DMS 273 (cell line): Measurements from ENCODE around the gene SEC14L5.
A peak's percentile ranks its signal among the peaks of the same experiment; 100 is the strongest.

Source experiments
- DNase-seq: peaks from one replicate; lab custom pipeline; 2025; ENCODE audit not compliant: unreplicated experiment; lab: John Stamatoyannopoulos, UW

The SEC14L5 gene

DNA sequence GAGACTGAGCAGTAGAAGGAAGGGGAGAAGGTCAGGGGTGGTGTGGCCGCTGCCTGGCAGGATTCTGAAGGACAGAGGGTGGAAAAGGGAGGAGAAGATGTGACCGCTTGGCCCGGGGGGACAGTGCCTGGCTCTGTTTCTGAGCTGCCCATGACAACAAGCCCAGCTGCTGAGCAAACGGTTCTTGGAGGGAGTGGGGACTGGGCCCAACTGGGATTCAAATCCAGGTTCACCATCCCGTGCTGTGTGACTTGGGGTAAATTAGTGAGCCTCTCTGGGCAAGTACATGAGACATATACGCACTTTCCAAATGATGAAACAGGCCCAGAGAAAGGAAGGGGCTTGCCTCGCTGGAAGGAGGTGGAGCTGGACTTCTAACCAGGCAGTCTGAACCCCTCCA is 23.3 kb downstream of the SEC14L5 start:
- no peak for DNase-seq

DNA sequence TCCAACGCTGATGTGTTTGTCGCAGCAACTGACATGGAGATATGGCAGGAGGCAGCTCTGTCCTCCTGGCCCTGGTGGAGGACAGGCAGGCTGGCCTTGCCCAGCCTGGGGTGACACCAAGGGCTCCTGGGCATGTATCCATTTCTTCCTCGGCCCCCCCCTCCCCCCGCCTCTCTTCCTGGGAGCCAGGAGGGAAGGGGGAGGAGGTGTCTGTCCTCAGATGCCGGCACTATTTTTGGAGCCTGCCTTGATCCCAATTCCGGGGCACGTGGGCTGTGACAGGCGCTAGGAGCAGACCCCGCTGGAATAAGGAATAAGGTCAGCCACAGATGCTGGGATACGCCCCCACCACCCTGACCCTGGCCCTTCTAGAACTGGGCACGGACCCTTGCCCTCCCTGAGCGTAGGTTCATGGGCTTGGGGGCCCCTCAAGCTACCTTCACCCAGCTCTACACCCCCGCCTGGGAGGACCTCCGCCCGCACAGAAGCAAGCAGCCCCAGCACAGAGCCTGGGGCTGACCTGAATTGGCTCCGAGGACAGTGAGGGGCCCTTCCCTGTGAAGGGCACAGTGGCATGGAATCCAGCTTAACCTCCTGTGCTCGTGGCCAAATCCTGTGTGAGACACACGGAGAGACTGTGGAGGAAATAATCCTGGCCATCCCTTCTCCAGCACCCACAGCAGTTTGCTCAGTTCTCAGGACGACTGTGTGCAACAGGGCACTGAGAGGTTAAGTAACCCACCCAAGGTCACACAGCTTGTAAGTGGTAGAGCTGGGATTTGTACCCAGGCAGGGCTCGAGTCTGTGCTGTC is 24.1 kb downstream of the SEC14L5 start:
- peak; percentile 48 for DNase-seq

DNA sequence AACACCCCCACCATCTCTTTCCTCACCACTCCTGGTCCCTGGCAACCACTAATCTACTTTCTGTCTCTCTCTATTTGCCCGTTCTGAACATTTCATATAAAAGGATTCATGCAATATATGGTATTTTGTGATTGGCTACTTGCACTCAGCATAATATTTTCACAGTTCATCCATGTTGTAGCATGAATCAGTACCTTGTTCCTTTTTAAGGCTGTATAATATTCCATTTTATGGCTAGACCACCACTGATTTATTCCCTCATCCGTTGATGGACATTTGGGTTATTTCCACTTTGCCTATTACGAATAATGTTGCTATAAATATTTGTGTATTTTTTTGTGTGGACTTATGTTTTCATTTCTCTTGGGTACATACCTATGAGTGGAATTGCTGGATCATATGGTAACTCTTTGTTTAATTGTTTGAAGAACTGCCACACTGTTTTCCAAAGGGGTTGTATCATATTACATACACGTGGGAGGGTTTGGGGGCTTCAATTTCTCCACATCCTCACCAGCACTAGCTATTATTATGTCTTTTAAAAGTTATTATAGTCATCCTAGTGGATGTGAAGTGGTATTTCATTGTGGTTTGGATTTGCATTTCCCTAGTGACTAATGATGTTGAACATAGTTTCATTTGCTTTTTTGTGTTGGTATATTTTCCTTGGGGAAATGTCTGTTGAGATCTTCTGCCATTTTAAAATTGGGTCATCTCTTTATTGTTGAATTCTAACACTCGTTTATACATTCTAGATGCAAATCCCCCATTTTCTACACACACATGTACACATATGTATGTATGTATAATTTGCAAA is 26.3 kb downstream of the SEC14L5 start:
- peak; percentile 25 for DNase-seq

DNA sequence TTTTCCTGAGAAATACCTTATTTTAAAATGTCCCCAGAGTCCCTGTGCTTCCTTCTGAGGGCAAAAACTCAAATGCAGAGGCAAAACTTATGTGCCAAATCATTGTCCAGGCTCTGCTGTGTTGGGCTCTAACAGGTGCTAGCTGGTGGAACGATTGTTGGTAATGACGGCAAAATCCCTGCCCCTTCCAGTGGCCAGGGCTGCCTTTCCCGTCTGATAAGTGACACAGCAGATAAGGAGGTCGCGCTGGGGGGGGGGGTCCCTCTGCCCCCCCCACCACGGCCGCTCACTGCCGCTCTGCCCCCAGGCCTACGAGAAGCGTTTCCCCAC is 29.1 kb downstream of the SEC14L5 start:
- DNase-seq: no peak

DNA sequence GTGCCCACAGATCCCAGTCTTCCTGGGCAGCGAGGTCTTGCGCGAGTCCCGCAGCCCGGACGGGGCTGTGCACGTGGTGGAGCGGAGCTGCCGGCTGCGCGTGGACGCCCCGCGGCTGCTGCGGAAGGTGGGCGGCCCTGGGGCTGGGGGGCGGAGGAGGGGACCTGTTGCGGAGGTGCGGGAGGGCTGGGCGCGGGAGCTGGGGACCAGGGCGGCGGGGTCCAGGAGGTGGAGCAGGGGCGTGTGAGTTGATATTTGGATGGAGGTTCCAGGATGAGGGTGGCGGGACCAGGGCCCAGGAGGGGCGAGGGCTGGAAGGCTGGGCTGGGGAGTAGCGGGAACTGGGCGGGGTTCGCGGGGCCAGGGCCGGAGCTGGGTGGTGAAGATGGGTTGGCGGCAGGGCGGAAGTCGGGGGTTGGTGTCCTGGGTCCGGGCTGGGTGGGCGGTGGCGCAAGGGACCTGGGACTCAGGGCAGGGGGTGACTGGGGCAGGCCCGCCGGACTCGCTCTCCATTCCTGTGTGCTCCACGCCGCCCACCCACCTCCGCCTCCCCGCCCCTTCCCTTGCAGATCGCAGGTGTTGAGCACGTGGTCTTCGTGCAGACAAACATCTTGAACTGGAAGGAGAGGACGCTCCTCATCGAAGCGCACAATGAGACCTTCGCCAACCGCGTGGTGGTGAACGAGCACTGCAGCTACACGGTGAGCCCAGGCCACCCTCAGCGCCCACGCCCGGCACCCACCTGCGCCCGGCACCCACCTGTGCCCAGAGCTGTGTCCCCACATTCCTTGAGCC is 29.6 kb downstream of the SEC14L5 start:
- DNase-seq: peak; percentile 52

DNA sequence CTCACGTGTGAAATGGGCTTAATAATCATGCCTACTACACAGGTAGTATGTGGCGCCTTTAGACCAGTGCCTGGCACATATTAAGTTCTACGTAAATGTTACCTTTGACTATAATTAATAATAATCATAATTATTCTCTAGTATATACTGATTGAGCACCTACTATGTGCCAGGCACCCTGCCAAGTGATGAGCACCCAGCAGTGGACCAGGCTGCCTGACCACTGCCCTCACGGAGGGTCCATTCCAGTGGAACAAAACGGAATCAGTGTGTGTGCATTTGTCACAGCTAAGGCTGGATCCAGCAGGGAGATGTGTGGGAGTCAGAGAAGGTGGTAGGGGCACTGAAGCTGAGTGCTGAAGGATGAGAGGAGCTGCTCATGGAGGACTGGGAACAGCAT is 30.5 kb downstream of the SEC14L5 start:
- DNase-seq: no peak

DNA sequence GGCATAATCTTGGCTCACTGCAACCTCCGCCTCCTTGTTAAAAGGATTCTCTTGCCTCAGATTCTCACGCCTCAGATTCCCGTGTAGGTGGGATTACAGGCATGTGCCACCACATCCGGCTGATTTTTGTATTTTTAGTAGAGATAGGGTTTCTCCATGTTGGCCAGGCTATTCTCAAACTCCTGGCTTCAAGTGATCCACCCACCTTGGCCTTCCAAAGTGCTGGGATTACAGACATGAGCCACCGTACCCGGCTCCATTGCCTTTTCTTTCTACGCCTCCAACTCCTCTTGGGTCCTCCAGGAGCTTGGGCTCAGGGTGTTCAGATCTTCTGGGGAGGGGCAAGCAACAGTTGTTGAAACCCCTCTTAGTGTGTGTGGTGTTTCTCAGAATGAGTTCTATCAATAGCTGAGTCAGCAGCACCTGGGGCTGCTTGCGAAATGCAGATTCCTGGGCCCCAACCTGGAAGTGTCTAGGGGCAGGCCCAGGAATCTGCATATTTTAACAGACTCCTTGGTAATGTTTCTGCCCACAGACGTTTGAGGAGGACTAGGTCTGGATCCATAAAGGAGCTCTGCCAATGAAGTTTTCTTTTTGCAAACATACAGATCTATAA is 31.4 kb downstream of the SEC14L5 start:
- DNase-seq: no peak

DNA sequence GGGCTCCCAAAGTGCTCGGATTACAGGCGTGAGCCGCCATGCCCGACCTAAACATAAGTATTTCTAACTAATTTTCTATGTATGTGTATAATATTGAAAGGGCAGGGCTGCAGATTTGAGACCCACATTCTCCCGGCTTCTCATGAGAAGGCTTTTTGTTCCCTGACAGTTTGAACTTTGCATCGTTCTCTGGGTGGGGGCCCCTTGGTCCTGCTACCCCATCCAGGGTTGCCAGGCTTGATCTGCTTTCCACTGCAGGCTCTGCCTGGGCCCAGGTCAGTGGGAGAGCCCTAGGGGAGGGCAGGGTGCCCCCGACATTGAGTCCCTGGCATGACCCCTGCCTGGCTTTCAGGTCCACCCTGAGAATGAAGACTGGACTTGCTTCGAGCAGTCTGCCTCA is 32.3 kb downstream of the SEC14L5 start:
- DNase-seq: no peak

DNA sequence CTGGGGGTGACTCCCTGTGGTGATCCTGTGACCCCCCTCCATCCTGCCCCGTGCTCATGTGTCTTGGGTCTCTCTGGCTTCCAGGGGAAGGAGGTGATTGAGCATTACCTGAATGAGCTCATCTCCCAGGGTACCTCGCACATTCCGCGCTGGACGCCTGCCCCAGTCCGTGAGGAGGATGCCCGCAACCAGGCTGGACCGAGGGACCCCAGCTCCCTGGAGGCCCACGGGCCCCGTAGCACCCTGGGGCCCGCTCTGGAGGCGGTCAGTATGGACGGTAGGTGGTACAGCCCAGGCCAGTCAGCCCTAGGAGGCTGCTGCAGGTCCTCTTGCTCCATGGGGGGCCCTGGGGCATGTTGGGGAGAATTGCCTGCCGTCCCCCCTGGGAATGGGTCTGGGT is 33.6 kb downstream of the SEC14L5 start:
- no peak for DNase-seq

DNA sequence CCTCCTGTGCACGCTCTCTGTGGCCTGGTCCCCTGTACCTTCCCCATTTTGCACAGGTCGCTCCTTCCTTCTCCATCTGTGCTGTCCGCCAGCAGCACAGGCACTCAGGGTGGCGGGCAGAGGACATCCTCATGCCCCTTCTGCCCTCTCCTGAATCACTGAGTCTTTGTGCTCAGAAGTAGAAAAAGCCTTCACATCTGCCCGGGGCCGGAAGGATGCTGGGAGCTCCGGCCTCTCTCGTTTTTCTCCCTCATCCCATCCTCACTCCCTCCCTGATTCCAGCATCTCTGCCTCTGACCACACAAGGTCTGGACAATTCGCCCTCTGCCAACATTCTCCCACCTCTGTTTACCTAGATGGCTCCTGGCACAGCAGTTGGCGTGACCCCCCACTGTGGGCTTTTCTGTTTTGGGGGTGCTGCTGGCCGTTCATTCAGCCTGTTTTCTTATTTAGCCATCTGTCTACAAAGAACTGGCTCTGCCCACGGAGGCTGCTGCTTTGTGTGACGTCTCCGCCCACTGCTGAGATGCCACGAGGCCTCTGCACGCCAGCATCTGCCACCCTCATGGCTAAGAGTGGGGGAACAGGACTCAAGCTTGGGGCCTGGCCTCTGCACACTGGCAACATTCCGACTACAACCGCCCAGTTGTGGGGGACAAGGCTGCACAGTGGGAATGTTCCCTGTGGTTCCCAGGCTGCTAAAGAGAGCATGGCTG is 36.7 kb downstream of the SEC14L5 start:
- peak; percentile 67 for DNase-seq

DNA sequence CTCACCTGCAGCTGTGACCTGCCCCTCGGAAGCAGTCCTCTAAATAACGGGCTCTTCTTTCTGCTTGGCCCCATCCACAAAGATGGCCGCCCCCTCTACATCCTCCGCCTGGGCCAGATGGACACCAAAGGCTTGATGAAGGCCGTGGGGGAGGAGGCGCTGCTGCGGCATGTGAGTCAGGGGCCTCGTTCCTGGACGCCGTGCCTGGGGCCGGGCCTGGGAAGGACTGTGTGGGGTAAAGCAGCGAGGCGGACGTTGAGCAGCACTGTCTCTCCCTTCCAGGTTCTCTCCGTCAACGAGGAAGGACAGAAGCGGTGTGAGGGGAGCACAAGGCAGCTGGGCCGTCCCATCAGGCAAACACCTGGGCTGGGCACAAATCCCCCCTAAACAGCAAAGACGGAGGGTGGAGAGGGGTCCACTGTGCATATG is 42.5 kb downstream of the SEC14L5 start:
- DNase-seq: no peak

DNA sequence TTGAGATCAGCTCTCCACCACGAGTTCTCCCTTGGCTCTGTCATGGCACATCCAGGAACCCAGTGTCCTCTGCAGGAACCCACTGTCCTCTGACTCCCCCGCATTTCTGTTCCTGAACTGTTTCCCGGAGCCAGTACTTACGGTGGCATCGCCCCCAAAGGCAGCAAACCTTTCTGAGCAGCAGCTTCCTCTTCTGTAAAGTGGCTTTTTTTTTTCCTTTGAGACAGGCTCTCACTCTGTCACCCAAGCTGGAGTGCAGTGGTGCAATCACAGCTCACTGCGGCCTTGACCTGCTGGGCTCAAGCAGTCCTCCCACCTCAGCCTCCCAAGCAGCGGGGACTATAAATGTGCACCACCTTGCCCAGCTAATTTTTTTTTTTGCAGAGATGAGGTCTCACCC is 43.4 kb downstream of the SEC14L5 start:
- no peak for DNase-seq

DNA sequence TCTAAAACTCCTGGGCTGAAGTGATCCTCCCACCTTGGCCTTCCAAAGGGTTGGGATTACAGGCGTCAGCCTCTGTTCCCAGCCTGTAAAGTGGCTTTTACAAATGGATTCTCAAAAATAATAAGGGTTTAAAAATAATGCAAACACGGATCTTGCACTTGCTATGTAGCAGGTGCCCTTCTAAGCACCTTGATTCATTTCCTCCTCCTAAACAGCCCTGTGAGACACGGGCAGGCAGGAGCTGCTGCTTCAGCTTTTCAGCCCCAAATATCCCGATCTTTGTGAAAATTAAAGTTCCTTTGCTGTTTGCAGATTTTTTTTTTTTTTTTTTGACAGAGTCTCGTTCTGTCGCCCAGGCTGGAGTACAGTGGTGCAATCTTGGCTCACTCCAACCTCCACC is 43.9 kb downstream of the SEC14L5 start:
- no peak for DNase-seq

DNA sequence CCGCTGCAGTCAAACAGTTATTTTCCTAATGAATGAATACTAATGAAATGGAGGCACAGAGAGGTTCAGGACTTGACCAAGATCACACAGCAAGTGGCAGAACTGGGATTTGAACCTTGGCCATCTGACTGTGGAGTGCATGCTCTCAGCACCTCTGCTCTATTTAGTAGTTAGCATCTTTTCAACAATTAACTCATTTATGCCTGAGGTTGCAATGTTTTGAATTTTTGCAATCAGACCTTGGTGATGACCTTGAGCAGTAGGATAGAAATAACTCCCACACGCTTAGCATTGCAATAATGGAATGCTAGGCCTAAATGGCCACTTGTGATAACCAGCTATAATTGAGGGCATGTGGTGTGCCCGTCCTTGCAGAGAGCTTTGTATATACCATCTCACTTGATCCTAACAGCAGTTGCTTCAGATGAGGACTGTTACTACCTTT is 44.6 kb downstream of the SEC14L5 start:
- no peak for DNase-seq

DNA sequence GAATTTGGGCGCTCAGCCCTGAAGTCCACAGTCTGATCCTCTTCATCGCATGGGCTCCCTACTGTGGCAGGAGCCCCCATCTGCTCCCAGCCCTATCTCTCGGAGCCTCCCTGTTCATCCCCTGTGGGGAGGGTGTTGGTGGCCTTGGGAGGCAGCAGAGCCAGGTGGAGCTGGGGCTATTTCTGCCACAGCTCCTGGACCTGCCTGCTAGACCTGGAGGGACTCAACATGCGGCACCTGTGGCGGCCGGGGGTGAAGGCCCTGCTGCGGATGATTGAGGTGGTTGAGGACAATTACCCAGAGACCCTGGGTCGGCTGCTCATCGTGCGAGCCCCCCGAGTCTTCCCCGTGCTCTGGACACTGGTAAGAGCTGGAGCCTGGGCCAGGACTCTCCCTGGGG is 45.1 kb downstream of the SEC14L5 start:
- DNase-seq: no peak

DNA sequence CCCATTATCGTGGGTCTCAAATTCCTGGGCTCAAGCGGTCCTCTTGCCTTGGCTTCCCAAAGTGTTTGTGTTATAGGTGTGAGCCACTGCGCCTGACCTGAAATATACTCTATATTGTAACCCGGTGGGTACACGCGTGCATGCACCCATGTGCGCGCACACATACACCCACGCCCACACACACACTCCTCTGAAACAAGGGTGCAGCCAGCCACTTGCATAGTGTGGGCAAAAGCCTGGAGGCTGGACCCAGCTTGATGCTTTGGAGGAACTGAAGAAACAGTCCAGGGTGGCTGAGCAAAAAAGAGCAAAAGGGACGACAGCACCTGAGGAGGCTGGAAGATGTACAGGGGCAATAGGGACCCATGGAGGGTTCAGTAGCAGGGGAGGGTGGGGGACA is 45.7 kb downstream of the SEC14L5 start:
- no peak for DNase-seq

DNA sequence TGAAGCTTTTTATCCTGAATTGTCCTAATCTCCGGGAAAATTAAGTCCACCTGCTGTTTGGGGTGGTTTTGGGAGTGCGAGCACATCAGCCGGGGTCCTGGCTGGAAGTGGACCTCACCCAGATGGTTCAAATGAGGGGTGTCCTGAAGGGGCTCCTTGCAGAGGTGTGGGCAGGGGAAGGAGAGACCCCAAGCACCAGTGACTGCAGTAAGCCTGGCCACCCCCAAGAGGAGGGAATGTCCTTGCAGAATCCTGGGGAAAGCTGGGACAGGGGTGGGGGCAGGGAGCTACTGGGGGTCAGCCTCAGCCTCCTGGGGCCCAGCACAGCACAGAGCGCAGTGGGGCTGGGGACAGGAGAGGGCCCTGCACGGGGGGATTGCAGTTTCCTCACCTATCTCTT is 46.2 kb downstream of the SEC14L5 start:
- no peak for DNase-seq

DNA sequence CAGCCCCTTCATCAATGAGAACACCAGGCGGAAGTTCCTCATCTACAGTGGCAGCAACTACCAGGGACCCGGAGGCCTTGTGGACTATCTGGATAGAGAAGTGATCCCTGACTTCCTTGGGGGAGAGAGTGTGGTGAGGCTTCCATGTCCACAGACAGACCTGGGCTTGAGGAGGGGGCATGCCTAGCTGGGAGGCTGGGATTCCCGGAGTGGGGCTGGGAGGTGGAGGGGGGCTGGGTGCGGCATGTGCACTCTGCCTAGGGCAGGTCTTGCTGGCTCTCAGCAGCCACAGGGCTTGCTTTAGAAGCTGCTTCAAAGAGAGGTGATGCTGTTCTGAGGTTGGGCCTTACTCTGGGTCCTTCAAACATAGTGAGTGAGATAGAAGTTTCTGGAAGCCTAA is 47.8 kb downstream of the SEC14L5 start:
- no peak for DNase-seq

DNA sequence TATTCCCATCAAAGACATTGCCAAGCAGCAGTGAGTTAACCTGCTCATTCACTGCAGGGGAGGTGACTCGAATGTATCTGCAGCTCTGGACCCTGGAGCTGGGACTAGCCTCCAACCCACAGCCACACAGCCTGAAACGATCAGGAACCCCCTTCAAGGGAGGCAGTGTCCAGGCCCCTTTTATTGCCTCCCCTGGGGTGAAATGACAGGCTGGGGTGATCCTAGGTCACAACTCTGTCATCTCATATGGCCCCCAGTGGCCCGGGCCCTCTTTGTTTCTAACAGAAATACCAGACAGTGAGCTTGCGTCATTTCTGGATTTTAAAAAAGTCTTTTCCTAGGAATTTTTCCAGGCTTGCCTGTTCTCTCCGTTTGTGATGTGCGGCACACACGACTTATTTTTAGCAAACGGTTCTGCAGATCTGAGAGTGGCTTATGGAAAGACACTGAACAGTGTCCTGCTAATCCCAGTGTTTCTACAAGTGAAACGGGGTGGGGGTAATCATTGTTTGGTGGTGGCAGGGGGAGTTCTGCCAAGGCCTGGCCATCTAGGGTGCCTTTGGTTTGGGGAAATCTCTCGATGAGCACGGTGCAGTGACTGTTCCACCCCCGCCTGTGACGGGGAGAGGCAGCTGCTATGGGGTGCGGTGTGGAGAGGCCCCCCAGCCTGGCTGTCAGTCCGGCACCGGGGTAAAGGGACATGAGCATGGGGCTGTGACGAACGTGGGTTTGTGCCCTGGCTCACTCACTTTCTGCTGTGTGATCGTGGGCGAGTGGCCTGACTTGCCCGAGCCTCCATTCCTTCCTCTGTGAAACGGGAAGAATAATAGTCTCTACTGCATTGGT is 48.4 kb downstream of the SEC14L5 start:
- DNase-seq: no peak

DNA sequence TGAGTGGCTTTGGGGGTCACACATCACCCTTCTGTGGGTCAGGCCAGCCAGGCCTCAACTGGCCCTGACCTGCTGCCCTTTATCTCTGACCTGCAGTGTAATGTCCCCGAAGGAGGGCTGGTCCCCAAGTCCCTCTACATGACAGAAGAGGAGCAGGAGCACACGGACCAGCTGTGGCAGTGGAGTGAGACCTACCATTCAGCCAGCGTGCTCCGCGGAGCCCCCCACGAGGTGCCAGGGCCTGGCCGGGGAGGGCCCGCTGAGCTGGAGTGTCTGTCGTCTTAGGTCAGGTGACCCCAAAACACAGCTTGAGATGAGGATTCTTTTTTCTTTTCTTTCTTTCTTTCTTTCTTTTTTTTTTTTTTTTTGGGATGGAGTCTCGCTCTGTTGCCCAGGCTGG is 49.1 kb downstream of the SEC14L5 start:
- no peak for DNase-seq
